ENCODE results near the gene KCNH2.

DNA sequence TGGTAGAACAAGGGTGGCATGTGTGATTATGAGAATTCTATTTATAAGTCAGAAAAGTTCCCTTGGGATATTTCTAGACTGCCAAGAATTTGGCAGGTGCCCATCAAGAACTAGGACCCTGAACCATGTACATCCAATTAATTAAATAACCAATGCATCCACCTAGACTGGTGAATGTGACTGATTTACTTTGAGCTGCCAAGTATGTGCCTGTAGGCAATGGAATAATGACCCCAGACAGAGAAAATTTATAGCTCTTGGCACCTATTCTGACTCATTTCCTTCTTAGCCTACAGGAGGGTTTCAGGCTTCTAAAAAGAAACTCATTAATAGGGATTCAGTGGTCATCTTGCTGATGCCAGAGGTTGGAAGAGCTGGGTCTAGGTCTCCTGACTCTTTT is 54.9 kb downstream of the KCNH2 start:
- TF ChIP-seq, protein P1, sequence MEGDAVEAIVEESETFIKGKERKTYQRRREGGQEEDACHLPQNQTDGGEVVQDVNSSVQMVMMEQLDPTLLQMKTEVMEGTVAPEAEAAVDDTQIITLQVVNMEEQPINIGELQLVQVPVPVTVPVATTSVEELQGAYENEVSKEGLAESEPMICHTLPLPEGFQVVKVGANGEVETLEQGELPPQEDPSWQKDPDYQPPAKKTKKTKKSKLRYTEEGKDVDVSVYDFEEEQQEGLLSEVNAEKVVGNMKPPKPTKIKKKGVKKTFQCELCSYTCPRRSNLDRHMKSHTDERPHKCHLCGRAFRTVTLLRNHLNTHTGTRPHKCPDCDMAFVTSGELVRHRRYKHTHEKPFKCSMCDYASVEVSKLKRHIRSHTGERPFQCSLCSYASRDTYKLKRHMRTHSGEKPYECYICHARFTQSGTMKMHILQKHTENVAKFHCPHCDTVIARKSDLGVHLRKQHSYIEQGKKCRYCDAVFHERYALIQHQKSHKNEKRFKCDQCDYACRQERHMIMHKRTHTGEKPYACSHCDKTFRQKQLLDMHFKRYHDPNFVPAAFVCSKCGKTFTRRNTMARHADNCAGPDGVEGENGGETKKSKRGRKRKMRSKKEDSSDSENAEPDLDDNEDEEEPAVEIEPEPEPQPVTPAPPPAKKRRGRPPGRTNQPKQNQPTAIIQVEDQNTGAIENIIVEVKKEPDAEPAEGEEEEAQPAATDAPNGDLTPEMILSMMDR (IDR thresholded peaks at IDR 0.05), result no peak
- TF ChIP-seq POLR2A (IDR thresholded peaks at IDR 0.05), result no peak

Measured in lower leg skin (tissue), 3 donors.